HEK293 (cell line): ENCODE results near the gene RFX2.
"Not testable (repeated sequence)": the region's sequence is repeated elsewhere in the genome, so short reads cannot be mapped to it uniquely, and the experiment has no call there.

ENCODE experiments used
- CTCF ChIA-PET: fragments of 350-600 bp; formaldehyde crosslinking; extraction: SDS; loops from one replicate; lab custom pipeline; 2021; ENCODE audit warnings: antibody characterized with exemption; lab: Yijun Ruan, JAX
- POLR2A ChIA-PET: fragments of 300-600 bp; formaldehyde crosslinking; extraction: SDS; loops from one replicate; lab custom pipeline; 2020; ENCODE audit warnings: antibody characterized with exemption, inconsistent platforms; lab: Yijun Ruan, JAX
- H3K27ac ChIP-seq: fragments of 200-500 bp; sonication (Bioruptor generic); 2 replicates; pipeline ENCODE4 v1.5.1; 2014; ENCODE audit warnings: low read depth, low read length, control low read depth, inconsistent platforms; ENCODE audit errors: extremely low read depth
- H3K36me3 ChIP-seq, 2 experiments: fragments of 200-500 bp in 1 of 2; sonication (Bioruptor generic) in 1 of 2; 1 replicate in 1 of 2; 2 replicates in 1 of 2; pipeline ENCODE4 v1.5.1; 2014 to 2017; ENCODE audit warnings: inconsistent platforms in 2 of 2, low read length in 2 of 2; ENCODE audit not compliant: control insufficient read depth in 2 of 2, insufficient read depth in 1 of 2
- H3K4me1 ChIP-seq: fragments of 200-500 bp; sonication (Bioruptor generic); 2 replicates; pipeline ENCODE4 v1.5.1; 2014; ENCODE audit warnings: mild to moderate bottlenecking, low read length, inconsistent platforms; ENCODE audit not compliant: control insufficient read depth, insufficient read depth
- H3K4me3 ChIP-seq: 2 replicates; pipeline ENCODE4 v1.5.1; 2011; ENCODE audit warnings: low read depth, mild to moderate bottlenecking, control low read depth, low read length, moderate library complexity
- H3K9me3 ChIP-seq: fragments of 200-500 bp; sonication (Bioruptor generic); 2 replicates; pipeline ENCODE4 v1.5.1; 2014; ENCODE audit warnings: low read depth, low read length, inconsistent platforms; ENCODE audit not compliant: control insufficient read depth, insufficient read depth
- BCL6B ChIP-seq: fragments of 450-650 bp; formaldehyde crosslinking; IDR thresholded peaks from 2 replicates; pipeline ENCODE4 v1.5.1; 2017; ENCODE audit warnings: missing biosample characterization, missing genetic modification characterization
- GFI1B ChIP-seq: fragments of 450-650 bp; formaldehyde crosslinking; IDR thresholded peaks from 2 replicates; pipeline ENCODE4 v1.5.1; 2016; ENCODE audit warnings: missing biosample characterization, missing genetic modification characterization
- GLIS2 ChIP-seq: fragments of 450-650 bp; formaldehyde crosslinking; IDR thresholded peaks from 2 replicates; pipeline ENCODE4 v1.5.1; 2016; ENCODE audit warnings: missing biosample characterization, missing genetic modification characterization
- KLF7 ChIP-seq: fragments of 450-650 bp; formaldehyde crosslinking; IDR thresholded peaks from 2 replicates; pipeline ENCODE4 v1.5.1; 2016; ENCODE audit warnings: missing biosample characterization, missing genetic modification characterization, borderline replicate concordance
- KLF8 ChIP-seq: fragments of 450-650 bp; formaldehyde crosslinking; IDR thresholded peaks from 2 replicates; pipeline ENCODE4 v1.5.1; 2016; ENCODE audit warnings: missing biosample characterization, missing genetic modification characterization
- OVOL3 ChIP-seq: fragments of 450-650 bp; formaldehyde crosslinking; IDR thresholded peaks from 2 replicates; pipeline ENCODE4 v1.5.1; 2016; ENCODE audit warnings: missing biosample characterization, missing genetic modification characterization
- SCRT2 ChIP-seq: fragments of 450-650 bp; formaldehyde crosslinking; IDR thresholded peaks from 2 replicates; pipeline ENCODE4 v1.5.1; 2016; ENCODE audit warnings: missing biosample characterization, missing genetic modification characterization
- ZEB2 ChIP-seq: fragments of 450-650 bp; formaldehyde crosslinking; IDR thresholded peaks from 2 replicates; pipeline ENCODE4 v1.5.1; 2016; ENCODE audit warnings: missing biosample characterization, missing genetic modification characterization
- ZFHX2 ChIP-seq: fragments of 450-650 bp; formaldehyde crosslinking; conservative IDR thresholded peaks from 2 replicates; pipeline ENCODE4 v1.5.1; 2016; ENCODE audit warnings: missing biosample characterization, missing genetic modification characterization
- ZIC2 ChIP-seq: fragments of 450-650 bp; formaldehyde crosslinking; IDR thresholded peaks from 2 replicates; pipeline ENCODE4 v1.5.1; 2016; ENCODE audit warnings: missing biosample characterization, missing genetic modification characterization
- ZNF121 ChIP-seq: fragments of 450-650 bp; formaldehyde crosslinking; IDR thresholded peaks from 2 replicates; pipeline ENCODE4 v1.5.1; 2016; ENCODE audit warnings: missing biosample characterization, missing genetic modification characterization
- ZNF174 ChIP-seq: fragments of 450-650 bp; formaldehyde crosslinking; IDR thresholded peaks from 2 replicates; pipeline ENCODE4 v1.5.0; 2017; ENCODE audit warnings: missing biosample characterization, mild to moderate bottlenecking, missing genetic modification characterization
- ZNF26 ChIP-seq: fragments of 450-650 bp; formaldehyde crosslinking; IDR thresholded peaks from 2 replicates; pipeline ENCODE4 v1.5.1; 2016; ENCODE audit warnings: missing biosample characterization, missing genetic modification characterization
- ZNF324 ChIP-seq: fragments of 450-650 bp; formaldehyde crosslinking; IDR thresholded peaks from 2 replicates; pipeline ENCODE4 v1.5.1; 2016; ENCODE audit warnings: missing biosample characterization, missing genetic modification characterization
- ZNF449 ChIP-seq: fragments of 450-650 bp; formaldehyde crosslinking; IDR thresholded peaks from 2 replicates; pipeline ENCODE4 v1.5.1; 2017; ENCODE audit warnings: missing biosample characterization, mild to moderate bottlenecking, missing genetic modification characterization, moderate library complexity
- ZNF555 ChIP-seq: fragments of 450-650 bp; formaldehyde crosslinking; conservative IDR thresholded peaks from 2 replicates; pipeline ENCODE4 v1.5.1; 2017; ENCODE audit warnings: missing biosample characterization, mild to moderate bottlenecking, missing genetic modification characterization, inconsistent platforms
- ZNF624 ChIP-seq: fragments of 450-650 bp; formaldehyde crosslinking; IDR thresholded peaks from 2 replicates; pipeline ENCODE4 v1.5.1; 2017; ENCODE audit warnings: missing biosample characterization, missing genetic modification characterization
- ZNF629 ChIP-seq: fragments of 450-650 bp; formaldehyde crosslinking; IDR thresholded peaks from 2 replicates; pipeline ENCODE4 v1.5.1; 2017; ENCODE audit warnings: missing biosample characterization, missing genetic modification characterization
- ZNF707 ChIP-seq: fragments of 450-650 bp; formaldehyde crosslinking; IDR thresholded peaks from 2 replicates; pipeline ENCODE4 v1.5.1; 2016; ENCODE audit warnings: missing biosample characterization, missing genetic modification characterization
- ZNF747 ChIP-seq: fragments of 450-650 bp; formaldehyde crosslinking; IDR thresholded peaks from 2 replicates; pipeline ENCODE4 v1.5.1; 2016; ENCODE audit warnings: missing biosample characterization, missing genetic modification characterization
- ZNF837 ChIP-seq: fragments of 450-650 bp; formaldehyde crosslinking; IDR thresholded peaks from 2 replicates; pipeline ENCODE4 v1.5.1; 2016; ENCODE audit warnings: missing biosample characterization, missing genetic modification characterization

Gene RFX2

GRCh38 chr19:6006896-6007295, 103.4 kb downstream of the RFX2 start (continued):
- no peak for TF ChIP-seq GFI1B (tag by site-specific recombination)
- TF ChIP-seq, all 188 proteins: peak for 0

- CTCF ChIA-PET = interaction anchor here (0.9 to 2.4 kb wide), 4 partner anchors 16 to 281 kb away, joined by 3 to 14 read pairs (median 3); no protein-coding TSS in a partner anchor
- POLR2A ChIA-PET, H3K9me3 ChIP-seq, H3K27ac ChIP-seq, H3K4me1 ChIP-seq, H3K4me3 ChIP-seq, H3K36me3 ChIP-seq: not testable (repeated sequence)
- TF ChIP-seq ZNF121 (tag by site-specific recombination) = peak; percentile 90
Observed at GRCh38 chr19:6006070-6006446, 104.2 kb downstream of the RFX2 start.

- ChIA-PET POLR2A (no interaction called here), CTCF (interaction anchor here (0.5 to 2.4 kb wide), 5 partner anchors 9 to 296 kb away, joined by 3 to 14 read pairs (median 3); no protein-coding TSS in a partner anchor)
- H3K4me1 ChIP-seq = no peaks in the 10 kb centered on the region
- no peak overlapping the region for H3K4me3 ChIP-seq
- no peaks in the 10 kb centered on the region for H3K9me3 ChIP-seq
- TF ChIP-seq SCRT2 (tag by site-specific recombination) (no peak), ZNF624 (no peak), ZNF26 (tag by site-specific recombination) (no peak)
- H3K36me3 ChIP-seq = peaks cover 0 to 3% of the 10 kb centered on the region in 2 experiments; a peak in 1 of 3 replicates
- no peak overlapping the region for H3K27ac ChIP-seq
Observed at GRCh38 chr19:6005321-6006069, 104.8 kb downstream of the RFX2 start.

- ChIA-PET CTCF (no interaction called here), POLR2A (no interaction called here)
- Histone ChIP-seq H3K27ac (no peak overlapping the region), H3K4me3 (no peak overlapping the region), H3K9me3 (no peaks in the 10 kb centered on the region), H3K4me1 (no peaks in the 10 kb centered on the region), H3K36me3 (peaks cover 0 to 6% of the 10 kb centered on the region in 2 experiments; a peak in 1 of 3 replicates)
- TF ChIP-seq ZNF449 (tag by site-specific recombination) = no peak
- TF ChIP-seq ZNF324 (tag by site-specific recombination) = no peak
- TF ChIP-seq ZNF747 = no peak
- no peak for TF ChIP-seq ZFHX2
- no peak for TF ChIP-seq ZNF837 (tag by site-specific recombination)
- no peak for TF ChIP-seq BCL6B (tag by site-specific recombination)
- no peak for TF ChIP-seq ZNF555 (tag by site-specific recombination)
- TF ChIP-seq KLF8 (tag by site-specific recombination) = no peak
- no peak for TF ChIP-seq ZNF707 (tag by site-specific recombination)
- TF ChIP-seq OVOL3 = no peak
- no peak for TF ChIP-seq ZNF174 (tag by site-specific recombination)
- TF ChIP-seq KLF7 = no peak
- TF ChIP-seq ZNF629 (tag by site-specific recombination) = no peak
- TF ChIP-seq GLIS2 (tag by site-specific recombination) = no peak
- TF ChIP-seq ZIC2 = no peak
- TF ChIP-seq ZEB2 (tag by site-specific recombination) = no peak
Observed at GRCh38 chr19:6003976-6004375, 106.3 kb downstream of the RFX2 start.
